Measurements from ENCODE around the gene SLC48A1.
A peak's percentile ranks its signal among the peaks of the same experiment; 100 is the strongest.

SLC48A1 gene

DNA sequence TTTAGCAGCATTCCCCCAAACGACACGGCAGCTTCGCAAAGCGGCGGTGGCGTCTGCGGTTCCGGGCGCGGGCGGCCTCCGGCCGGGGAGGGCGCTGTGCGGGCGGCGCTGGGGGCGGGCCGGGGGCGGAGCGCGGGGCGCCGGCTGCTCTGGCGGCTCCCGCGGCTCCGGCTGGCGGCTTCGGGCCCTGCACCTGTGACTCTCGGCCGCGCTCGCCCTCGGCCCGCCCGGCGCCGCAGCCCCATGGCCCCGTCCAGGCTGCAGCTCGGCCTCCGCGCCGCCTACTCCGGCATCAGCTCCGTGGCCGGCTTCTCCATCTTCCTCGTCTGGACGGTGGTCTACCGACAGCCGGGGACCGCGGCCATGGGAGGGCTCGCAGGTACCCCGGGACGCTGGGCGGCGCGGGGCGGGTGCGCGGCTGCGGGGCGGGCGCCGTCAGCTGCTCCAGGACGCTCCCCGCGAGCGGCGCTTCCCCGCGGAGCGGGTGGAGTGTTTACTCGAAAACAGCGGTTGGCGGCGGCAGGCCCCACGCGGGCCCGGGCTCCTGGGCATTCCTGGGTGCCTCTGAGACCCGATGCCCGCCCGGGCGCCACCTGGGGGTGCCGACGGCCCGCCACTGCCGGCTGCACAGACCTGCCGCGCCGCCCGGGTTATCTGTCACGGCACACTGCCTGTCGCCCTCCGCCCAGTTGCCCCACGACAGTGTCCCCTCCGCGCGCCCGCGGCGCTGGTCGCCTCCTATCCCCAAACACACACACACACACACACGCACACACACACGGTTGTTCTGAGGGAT lies at the start of gene SLC48A1:
SLC48A1 (plus strand) TSS at position 177 of the 796 bp plus-strand sequence; CDS start at position 244, 67 bp downstream.
- DNase-seq: peak; percentile 74

DNA sequence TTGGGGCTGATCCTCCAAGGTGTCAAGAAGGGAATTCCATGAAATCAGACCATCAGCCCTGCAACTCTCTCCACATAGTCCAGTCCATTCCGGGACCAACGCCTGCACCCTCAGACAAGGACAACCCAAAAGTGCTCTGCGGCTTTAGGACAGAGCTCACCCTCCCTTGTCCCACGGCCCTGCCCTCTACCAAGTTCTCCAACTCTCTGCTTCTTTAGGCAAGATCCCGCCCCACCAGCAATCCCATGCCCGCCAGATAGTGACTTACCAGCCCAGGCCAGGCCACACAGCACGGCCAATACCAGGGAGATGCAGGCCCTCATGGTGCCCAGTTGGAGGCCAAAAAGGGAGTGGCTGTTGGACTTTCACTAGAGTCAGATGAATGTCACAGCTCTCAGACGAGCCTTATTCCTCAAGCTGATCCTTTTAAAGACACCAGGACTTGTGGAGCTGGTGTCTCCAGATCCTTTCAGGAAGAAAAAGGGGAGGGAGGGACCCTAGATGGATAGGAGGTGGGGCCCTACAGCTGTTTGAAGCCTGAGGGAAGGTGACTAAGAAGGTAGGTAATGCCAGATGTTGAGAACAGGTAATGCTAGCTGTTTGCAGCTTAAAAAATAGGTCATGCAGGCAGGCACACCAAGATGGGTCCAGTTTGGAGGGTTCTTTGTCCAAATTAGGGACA lies 47.8 kb upstream of the SLC48A1 start, which contains the start of gene ENDOU:
ENDOU (minus strand) TSS at position 400 of the 682 bp plus-strand sequence; CDS start at position 323, 77 bp downstream.
- no peak for DNase-seq

DNA sequence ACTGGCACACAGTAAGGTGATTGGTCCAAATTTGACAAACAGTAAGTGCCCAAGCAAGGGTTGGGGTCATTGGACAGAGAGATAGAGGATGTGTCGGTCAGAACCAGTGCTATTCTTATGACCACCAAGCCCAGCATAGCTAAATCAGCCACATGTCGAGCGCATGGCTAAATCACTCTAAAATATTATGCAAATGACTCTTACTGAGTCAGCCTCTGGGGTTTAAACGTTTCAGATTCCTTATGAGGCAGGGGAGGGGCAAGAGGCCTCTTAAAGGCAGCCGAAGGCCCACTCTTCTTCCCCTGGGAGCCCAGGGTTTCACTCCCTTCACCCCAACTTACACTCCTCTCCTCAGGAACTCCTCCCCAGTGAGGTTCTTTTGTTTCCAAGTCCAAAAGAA lies 47.1 kb upstream of the SLC48A1 start:
- no peak for DNase-seq

DNA sequence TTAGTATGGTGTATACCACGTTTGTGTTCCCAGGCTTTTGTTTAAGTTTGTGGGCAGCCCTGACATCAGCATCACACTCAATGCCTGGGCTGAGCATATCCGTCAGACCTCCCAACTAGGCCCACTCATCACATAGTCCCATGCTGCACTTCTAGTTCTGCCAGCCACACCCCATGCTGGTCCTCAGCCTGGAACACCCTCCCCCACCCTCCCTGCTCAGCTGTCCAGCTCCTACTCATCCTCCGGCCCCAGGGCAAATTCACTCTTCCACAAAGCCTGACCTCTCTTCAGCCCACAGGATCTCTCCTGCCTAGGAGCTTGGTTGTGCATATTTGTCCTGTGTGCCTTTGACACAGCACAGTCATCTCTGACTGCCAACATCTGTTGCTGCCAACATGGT lies 43.8 kb upstream of the SLC48A1 start:
- DNase-seq: no peak

DNA sequence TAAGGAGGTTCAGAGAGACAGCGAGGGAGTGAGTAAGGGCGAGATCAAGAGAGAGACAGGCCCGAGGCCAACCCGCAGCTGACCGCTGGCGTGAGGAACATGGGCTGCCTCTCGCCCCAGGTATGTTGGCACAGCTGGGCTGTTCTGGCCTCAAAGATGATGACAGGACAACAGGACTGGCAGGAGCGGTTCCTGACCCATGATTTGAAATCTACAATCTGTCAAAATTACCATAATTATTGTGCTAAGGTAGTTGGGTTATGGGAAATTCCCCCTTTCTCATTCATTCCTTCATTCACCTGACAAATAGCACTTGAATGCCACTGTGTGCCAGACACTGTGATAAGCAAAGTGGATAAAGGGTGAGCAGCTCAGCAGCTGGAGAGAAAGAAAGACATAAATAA lies 42.7 kb upstream of the SLC48A1 start:
- no peak for DNase-seq

DNA sequence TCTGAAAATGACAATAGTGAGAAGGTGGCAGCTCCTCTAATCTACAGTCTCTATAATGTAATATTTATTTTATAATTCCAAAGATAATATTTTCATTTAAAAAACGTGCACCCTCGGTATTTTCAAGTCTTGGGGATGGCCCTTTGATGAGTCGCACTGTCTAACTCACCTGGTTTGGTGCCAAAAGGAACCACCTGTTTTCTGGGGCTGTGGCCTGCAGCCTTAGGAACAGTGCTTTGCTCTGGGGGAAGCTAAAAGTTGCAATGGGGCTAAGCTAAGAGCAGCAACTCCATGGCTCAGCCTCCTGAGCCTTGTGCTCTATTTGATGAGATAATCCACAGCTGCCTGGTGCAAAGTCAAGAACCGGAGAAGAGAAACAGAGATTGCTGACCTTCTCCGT lies 41.3 kb upstream of the SLC48A1 start:
- no peak for DNase-seq

DNA sequence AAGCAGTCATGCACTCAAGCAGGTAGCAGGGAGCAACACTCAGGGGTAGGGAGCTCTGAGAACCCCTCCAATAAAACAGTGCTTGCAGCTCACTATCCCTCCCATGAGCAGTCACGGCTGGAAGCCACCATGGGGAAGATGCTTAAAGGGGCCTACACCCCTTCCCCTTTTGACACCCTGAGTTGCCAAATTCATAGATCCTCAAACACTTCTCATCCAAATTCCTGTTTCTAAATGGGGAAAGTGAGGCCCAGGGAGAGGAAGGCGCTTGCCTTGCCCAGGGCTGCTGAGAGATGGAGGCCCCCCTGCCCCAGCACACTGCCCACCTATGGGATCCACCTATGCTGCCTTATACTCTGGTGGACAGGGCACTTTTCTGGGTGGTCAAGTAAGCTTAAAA lies 40.5 kb upstream of the SLC48A1 start:
- DNase-seq: no peak

DNA sequence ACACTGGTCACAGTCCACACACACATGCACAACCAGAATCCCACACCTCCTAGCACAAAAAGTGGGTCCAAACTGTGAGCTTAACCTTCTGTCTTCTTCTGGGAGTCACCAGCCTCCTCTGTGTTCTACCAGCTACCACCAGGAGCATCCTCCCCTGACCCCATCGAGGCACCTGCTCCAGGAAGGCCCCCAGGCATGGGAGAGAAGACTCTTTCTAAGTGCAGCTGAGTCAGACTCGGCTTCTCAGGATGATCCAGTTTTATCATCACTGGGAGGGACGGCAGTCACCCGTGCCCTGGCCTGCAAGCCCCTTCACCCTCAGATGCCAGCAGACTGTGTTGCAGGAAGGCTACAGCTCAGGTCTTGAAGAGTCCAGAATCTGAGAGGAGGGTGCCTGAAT lies 39.9 kb upstream of the SLC48A1 start:
- DNase-seq: no peak

DNA sequence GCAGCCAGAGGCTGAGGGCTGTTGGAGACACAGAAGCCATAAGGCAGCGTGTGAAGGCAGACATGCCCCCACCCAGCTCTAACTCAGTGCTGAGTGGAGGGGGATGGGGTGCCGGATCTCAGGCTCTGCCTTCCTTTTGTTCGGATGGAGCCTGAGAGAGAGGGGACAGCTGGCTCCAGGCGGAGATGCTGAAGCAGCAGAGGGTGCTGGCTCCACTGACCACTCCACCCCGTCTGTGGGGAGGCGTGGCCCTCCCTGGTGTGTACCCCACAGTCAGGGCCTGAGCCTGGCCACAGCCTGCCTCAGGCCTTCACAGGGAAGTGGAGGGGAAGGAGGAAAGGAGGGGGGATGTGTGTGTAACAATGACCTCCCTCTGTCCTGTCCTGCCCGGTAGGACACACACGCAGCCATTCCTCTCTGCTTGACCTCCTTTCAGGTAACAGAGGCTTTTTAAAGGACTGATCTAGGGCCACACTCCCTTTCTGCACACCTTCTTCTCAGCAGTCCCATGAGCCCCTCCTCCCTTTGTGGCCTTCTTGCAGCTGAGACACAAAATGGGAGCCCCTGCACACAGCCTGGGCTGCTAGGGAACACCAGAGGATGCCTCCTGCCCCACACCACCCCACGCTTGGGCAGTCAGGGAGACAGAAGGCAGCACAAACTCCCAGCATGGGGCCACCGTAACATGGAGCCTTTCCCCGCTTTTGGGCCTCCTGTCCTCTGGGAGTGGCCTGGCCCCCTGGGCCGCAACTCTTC lies 38.1 kb upstream of the SLC48A1 start:
- no peak for DNase-seq

DNA sequence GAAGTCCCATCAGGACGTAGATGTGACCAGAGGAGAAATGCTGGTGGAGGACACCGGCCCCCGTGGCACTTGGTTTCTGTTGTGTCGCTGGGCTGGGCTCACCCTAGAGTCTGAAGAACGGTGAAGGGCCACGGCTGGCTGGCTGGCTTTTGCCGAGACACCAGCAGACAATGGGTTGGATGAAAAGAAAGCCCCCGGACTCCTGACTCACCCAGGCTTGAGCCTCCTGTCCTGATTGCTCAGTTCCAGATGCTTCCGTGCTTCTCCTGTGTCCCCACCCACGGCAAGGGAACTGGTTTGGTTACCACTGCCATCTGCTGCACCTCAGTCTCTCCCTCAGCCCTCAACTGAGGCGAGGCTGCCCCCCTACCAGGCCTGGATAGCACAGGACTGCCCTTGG lies 37.4 kb upstream of the SLC48A1 start:
- DNase-seq: no peak

DNA sequence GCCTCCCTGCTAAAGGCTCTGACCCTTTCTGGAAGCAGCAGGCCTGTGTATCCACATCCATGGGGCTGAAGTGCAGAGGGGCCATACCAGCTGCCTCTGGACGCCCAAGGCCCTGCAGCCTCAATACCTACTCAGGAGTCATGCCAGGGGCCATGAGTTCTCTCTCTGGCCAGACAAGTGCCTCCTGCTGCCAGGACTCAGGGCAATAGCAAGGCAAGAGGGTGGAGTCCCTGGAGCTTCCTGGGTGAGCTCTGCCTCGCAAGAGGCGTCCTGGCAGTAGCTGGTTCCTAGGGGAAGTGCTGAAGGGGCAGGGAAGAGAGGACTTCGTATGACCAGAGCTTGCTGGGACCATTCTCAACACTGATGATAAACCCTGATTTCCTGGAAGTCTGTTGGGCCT lies 36.8 kb upstream of the SLC48A1 start:
- no peak for DNase-seq

DNA sequence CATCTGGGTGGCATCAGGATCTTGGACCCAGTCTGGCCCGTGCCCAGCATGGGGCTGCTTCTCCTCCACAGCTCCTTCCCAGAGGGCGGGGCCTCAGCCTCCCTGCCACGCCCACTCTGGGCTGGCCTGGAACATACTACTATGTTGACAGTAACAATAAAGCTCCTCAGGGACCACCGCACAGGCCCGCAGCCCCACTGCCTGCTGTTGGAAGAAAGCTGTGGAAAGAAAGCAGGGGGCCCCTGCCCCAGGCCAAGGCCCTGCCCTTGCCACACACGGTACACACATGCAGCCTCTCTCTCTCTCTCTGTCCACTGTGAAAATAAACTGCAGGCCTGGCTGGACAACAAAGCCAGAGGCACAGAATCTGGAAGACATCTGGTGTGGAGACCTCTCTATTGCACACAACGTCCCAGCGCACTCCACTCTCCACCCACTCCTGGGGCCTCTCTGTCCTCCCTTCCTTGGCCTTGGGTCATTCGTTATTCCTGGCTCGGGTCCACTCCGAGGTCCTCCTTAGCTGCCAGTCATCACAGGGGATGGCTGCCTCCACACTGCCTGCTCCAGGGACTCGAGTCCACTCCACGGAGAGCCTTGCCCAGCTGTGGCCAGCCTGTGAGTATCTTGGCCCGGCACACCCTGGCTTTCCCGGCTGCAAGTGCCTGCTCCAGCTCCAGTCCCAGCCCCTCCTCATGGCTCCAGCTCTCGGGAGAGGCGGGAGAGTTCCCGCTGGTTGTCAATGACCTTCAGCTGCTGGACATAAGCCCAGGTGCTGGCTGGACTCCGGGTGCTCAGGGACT lies 36.0 kb upstream of the SLC48A1 start:
- DNase-seq: no peak

DNA sequence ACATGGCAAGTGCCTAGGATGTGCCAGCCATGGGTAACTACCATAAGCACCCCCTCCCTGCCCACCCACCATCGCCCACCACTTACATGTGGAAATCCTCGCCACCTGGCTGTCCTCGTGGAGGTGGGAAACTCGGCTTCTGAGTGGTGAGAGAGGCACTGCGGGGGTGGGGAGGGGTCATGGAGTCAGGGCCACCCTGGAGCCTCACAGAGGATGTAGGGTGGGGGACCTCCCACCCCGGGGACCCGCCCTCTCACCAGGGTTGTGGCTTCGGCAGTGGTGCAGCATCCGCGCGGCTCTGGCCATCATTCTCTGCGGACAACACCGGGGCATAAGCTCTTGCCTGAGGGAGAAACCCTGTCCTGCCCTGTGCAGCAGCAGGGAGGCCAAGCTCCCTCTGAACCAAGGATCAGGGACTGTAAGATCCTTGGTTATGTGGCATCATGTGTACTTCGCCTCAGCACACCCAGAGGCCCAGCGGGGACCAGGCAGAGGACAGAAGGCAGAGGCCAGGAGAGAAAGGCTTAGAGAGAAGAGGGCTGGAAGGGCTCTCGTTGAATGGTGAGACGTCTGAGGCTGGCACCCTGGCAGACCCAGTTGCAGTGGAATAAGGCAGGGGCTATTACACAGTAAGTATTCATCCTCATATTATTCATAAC lies 35.0 kb upstream of the SLC48A1 start:
- no peak for DNase-seq

DNA sequence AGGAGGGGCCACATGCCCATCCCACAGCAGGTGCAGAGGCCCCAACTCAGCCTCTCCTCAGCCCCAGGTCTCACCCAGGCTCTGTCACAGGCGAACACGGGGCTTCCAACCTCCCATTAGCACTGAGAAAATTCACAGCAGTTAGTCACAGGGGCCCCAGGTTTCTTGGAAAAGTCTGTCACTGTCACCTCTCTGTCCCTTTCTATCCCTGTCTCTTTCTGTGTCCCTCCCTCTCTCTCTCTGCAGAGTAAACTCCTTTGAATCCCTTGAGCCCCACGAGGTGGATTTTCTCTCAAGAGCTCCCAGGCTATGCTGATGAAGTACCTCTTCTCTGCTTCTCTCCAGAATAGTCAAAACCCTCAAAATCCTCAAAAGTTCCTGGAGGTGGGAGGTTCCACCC lies 33.7 kb upstream of the SLC48A1 start:
- DNase-seq: no peak

DNA sequence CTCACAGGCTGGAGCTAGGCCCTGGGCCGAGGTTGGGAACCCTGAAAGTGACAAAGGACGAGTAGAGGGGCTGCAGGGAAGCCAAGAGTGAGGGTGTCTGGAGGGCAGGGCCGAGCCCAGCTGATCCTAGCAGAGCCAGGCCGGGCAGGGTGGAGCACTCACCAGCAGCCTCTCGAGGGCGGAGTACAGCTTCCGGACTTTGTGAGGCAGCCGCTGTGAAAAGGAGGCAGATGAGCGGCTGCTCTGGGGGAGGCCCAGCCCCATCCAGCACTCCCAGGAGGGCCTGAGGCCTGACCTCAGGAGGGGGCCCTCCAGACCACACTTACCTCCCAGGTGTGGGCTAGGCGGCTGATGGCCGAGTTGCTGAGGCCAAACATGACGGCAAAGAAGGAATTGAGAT lies 33.1 kb upstream of the SLC48A1 start:
- DNase-seq: no peak

DNA sequence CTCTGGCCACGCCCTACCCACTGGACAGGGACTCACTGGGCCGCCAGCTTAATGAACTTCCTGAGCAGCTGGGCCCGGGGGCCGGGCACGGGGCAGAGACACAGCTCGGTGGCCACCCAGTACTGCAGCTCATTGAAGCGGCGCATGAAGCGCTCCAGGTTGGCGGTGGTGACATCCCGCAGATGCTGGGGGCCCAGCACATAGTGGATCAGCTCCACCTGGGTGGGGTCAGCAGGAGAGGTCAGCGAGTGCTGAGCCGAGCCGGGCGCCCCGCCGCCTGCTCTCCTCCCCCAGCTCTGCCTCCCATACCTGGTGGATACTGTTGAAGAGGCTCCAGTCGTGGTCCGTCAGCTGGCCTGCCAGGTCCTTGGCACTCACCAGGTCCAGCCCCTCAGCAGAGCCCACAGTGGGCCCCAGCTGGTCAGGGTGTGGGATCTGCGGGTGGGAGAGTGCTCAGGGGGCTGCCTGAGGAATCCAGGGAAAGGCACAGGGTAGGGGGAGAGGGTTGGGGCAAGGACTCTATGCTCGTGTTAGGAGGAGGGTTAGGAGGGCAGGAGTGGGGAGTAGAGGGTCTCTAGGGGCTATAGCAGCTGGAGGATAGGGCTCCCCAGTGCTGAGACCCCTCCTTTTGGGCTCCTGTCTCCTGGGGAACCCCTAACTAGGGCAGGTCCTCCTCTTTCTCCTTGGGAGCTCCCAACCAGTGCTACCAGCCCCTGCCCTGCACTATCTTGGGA lies 32.3 kb upstream of the SLC48A1 start:
- no peak for DNase-seq

DNA sequence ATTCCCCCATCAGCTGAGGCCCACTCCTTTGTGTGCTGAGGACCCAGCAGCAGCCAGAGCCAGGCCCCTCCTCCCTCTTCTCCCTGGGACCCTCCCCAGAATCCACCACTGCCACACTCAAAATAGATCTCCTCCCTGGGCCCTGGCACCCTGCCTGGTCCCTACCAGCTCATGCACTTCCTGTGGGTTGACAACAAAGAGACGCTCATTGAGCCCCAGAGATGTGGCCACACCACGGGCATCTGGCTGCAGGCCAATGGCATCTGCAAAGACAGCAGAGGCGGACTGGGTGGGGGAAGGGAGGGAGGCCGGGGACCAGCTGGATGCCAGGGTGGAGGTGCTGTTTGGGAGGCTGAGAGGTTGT lies 31.7 kb upstream of the SLC48A1 start:
- DNase-seq: peak; percentile 83

DNA sequence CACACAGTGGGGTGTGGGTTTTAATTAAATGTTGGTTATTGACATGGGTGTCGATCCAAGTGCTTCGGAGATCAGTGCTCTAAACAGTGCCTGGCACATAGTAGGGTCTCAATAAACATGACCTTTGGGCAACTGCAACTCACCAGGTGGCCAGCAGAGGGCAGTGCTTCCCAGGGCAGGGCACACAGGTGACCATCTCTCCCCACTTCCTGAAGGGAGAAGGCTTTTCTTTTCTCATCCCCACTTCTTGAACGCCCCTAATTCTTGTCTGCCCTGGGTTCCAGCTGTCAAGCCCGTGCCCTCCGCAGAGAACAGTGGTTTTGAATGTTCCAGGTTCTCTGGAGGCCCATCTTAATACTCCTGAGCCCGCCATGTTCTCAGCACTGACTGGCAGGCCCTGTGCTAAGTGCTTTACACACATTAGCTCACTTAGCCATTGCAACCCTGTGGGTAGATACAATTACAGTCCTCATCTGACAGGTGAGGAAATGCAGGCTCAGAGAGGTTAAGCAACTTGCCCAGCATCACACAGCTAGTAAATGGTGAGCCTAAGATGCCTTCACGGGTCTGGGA lies 30.7 kb upstream of the SLC48A1 start:
- DNase-seq: peak; percentile 75

DNA sequence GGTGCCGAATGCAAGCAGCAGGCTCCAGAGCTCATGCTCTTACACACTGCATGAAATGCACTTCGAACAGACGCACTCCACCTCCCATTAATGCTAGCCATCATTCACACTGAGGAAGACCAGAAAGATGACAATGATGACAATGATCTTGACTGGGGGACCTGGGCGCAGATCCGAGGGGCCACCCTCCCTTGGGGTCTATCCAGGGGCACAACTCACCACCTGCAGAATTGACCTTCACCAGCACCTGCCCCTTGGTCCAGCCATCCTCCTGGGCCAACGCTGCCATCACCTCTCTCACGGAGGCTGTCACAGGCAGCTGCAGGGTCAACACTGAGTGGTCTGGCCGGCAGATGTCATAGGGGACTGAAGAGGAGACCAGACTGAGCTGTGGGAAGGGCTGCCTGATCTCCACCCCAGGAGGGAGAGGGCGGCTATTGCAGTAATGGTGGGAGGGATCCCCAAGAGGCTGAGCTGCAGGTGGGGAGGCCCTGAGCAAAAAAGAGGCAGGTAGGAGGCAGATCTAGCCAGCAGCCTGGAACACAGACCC lies 29.7 kb upstream of the SLC48A1 start:
- DNase-seq: no peak

DNA sequence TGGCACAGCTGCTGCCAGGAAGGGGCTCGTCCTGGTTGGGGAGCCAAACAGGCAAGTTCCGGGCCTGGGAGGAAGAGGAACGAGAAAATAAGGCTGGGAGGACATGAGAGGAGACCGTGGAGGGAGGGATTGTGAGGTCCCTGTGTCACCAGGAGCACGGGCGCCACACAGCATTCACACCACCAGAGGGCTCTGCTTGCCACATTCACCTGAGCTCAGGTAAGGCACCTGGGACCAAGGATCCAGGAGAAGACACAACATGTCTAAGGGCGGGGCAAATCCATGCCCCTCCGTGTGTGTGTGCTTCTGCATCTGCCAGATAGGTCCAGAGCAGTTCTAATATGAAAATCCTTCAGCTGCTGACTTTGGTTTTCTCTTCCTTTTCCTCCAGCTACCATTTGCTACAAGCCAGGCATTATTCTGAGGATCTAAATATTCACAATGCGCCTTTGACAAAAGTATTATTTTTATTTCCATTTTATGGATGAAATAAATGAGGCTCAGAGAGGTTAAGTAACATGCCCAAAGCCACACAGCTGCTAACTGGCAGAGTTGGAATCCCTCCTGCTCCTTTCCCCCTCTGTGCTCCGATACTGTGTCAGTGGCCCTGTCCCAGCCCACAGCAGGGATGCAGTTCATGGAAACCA lies 28.9 kb upstream of the SLC48A1 start:
- peak; percentile 74 for DNase-seq

All from CD4-positive, alpha-beta T cell treated with Interleukin-17A for 1 hour (primary cell).